Caco-2 (cell line): ENCODE results near the gene PUS7. TPM values are rescaled to one million over a fixed set of nuclear protein-coding genes. Genes with fewer than 3 reads are reported as not detected.
A peak's percentile ranks its signal among the peaks of the same experiment; 100 is the strongest.
"Not testable (repeated sequence)": the region's sequence is repeated elsewhere in the genome, so short reads cannot be mapped to it uniquely, and the experiment has no call there.

Experiments used
- BruUV-seq: library from RNA; stranded (reverse); fragments of 400-500 nt; replicated peaks from 2 replicates; lab custom pipeline; 2021; lab: Mats Ljungman, UMichigan
- CTCF ChIA-PET: fragments of 300-600 bp; sonication (Branson Sonifier 250); formaldehyde crosslinking; loops from one replicate; lab custom pipeline; 2022; ENCODE audit warnings: antibody characterized with exemption; lab: Charles Lee
- POLR2A ChIA-PET: fragments of 300-600 bp; sonication (Branson Sonifier 250); formaldehyde crosslinking; loops from one replicate; lab custom pipeline; 2022; ENCODE audit warnings: antibody characterized with exemption; lab: Charles Lee
- DNase-seq, 2 experiments: peaks; one replicate each; pipeline versions ENCODE4 v3.0.0 to v3.0.0-alpha.2; 2020 to 2022
- H3K27me3 ChIP-seq: replicated peaks from 2 replicates; pipeline ENCODE4 v1.6.0; 2011; ENCODE audit warnings: low read length; ENCODE audit not compliant: control insufficient read depth, insufficient read depth
- H3K36me3 ChIP-seq: 2 replicates; pipeline ENCODE4 v1.5.1; 2011; ENCODE audit warnings: low read length; ENCODE audit not compliant: control insufficient read depth, insufficient read depth
- H3K4me1 ChIP-seq: fragments of 250-450 bp; sonication (Bioruptor Pico); 2 replicates; pipeline ENCODE4 v1.5.1; 2020; ENCODE audit warnings: mild to moderate bottlenecking
- H3K4me3 ChIP-seq: 2 replicates; pipeline ENCODE4 v1.5.1; 2011; ENCODE audit warnings: low read depth, mild to moderate bottlenecking, control low read depth, low read length
- H3K9me3 ChIP-seq: fragments of 250-450 bp; sonication (Bioruptor Pico); 2 replicates; pipeline ENCODE4 v1.5.1; 2020; ENCODE audit warnings: mild to moderate bottlenecking, moderate library complexity
- H3K27ac Mint-ChIP-seq: one replicate; pipeline ENCODE4 v1.8.0; 2022; ENCODE audit warnings: mixed read lengths; ENCODE audit not compliant: unreplicated experiment
- H3K27me3 Mint-ChIP-seq: one replicate; pipeline ENCODE4 v1.8.0; 2022; ENCODE audit warnings: mixed read lengths; ENCODE audit not compliant: insufficient read depth, unreplicated experiment
- H3K36me3 Mint-ChIP-seq: one replicate; pipeline ENCODE4 v1.8.0; 2022; ENCODE audit warnings: mild to moderate bottlenecking, mixed read lengths; ENCODE audit not compliant: insufficient read depth, unreplicated experiment
- H3K4me1 Mint-ChIP-seq: one replicate; pipeline ENCODE4 v1.8.0; 2022; ENCODE audit warnings: low read depth, mixed read lengths; ENCODE audit not compliant: unreplicated experiment
- H3K4me3 Mint-ChIP-seq: one replicate; pipeline ENCODE4 v1.8.0; 2022; ENCODE audit warnings: mild to moderate bottlenecking, moderate library complexity, mixed read lengths; ENCODE audit not compliant: unreplicated experiment
- H3K9me3 Mint-ChIP-seq: one replicate; pipeline ENCODE4 v1.8.0; 2022; ENCODE audit warnings: mixed read lengths; ENCODE audit not compliant: unreplicated experiment
- CTCF ChIP-seq, 2 experiments: fragments of 200-600 bp in 1 of 2; IDR thresholded peaks; 1 replicate in 1 of 2; 2 replicates in 1 of 2; pipeline versions ENCODE4 v1.5.1 to v1.8.0; 2011 to 2022; ENCODE audit warnings: antibody characterized with exemption in 1 of 2, control low read depth in 1 of 2, inconsistent platforms in 1 of 2, low read depth in 1 of 2, low read length in 1 of 2, mild to moderate bottlenecking in 1 of 2, moderate library complexity in 1 of 2; ENCODE audit not compliant: insufficient read depth in 1 of 2, severe bottlenecking in 1 of 2, unreplicated experiment in 1 of 2
- intact Hi-C: fragments of 100-400 bp; cut with micrococcal nuclease; formaldehyde crosslinking; loops from one replicate; pipeline ENCODE4 v1.10.0; 2022; ENCODE audit not compliant: unreplicated experiment
- total RNA-seq: library from RNA; stranded (reverse); gene quantifications from 2 replicates; pipeline ENCODE4 v1.2.3, GENCODE V29; 2022

PUS7 gene
- total RNA-seq, 1 experiment from 2014 or later, result 36.3 TPM

- CTCF ChIA-PET, result interaction anchor here (0.6 kb wide), 1 partner anchor 10 kb away, joined by 4 read pairs; no protein-coding TSS in a partner anchor
- H3K4me1 Mint-ChIP-seq, result peaks cover 8% of the 10 kb centered on the region
- intact Hi-C loops, result loop anchor here (5.0 kb wide), 1 partner anchor 479 kb away; no protein-coding TSS in a partner anchor
These were observed 899 bp downstream of the PUS7 start for GRCh38 chr7:105521027-105521716.

GRCh38 chr7:105520620-105521019 lies 1.5 kb downstream of the PUS7 start:
- H3K27ac Mint-ChIP-seq, H3K9me3 Mint-ChIP-seq, H3K4me1 ChIP-seq, DNase-seq, H3K27me3 ChIP-seq, CTCF ChIA-PET, H3K27me3 Mint-ChIP-seq, H3K9me3 ChIP-seq, H3K36me3 ChIP-seq, H3K4me1 Mint-ChIP-seq: not testable (repeated sequence)
- BruUV-seq, result TSS peak; percentile 53
- POLR2A ChIA-PET, result interaction anchor here (2.3 kb wide), 1 partner anchor 11 kb away, joined by 8 read pairs; the partner anchor contains the start of gene RINT1
- H3K4me3 ChIP-seq, result peak overlapping the region; percentile 97
- H3K4me3 Mint-ChIP-seq, result peak overlapping the region; percentile 92
- intact Hi-C loops, result loop anchor here (5.0 kb wide), 1 partner anchor 478 kb away; no protein-coding TSS in a partner anchor
- H3K36me3 Mint-ChIP-seq, result peaks cover 33% of the 10 kb centered on the region

More at GRCh38 chr7:105521027-105521716, 899 bp downstream of the PUS7 start:
- POLR2A ChIA-PET, result interaction anchor here (2.3 kb wide), 1 partner anchor 11 kb away, joined by 8 read pairs; the partner anchor contains the start of gene RINT1
- 0 out of 2 replicates have a peak, but pooled peaks cover 9% of the 10 kb centered on the region for H3K4me1 ChIP-seq
- TF ChIP-seq CTCF (IDR thresholded peaks at IDR 0.05; ENCODE audit: insufficient read depth in 1 of 2, low read depth in 1 of 2, low read length in 1 of 2, severe bottlenecking in 1 of 2, unreplicated experiment in 1 of 2), result no peak
- H3K36me3 ChIP-seq, result peaks cover 2% of the 10 kb centered on the region
- no peaks in the 10 kb centered on the region for H3K9me3 ChIP-seq
- H3K27me3 ChIP-seq, result no peaks in the 10 kb centered on the region
- peak overlapping the region; percentile 94 for H3K27ac Mint-ChIP-seq
- peak; percentile 67 to 71 for DNase-seq
- H3K4me3 Mint-ChIP-seq, result peak overlapping the region; percentile 92
- H3K4me3 ChIP-seq, result peak overlapping the region; percentile 97
- no TSS peak for BruUV-seq
- peaks cover 33% of the 10 kb centered on the region for H3K36me3 Mint-ChIP-seq
- H3K9me3 Mint-ChIP-seq, result peaks cover 7% of the 10 kb centered on the region
- H3K27me3 Mint-ChIP-seq, result no peaks in the 10 kb centered on the region

GRCh38 chr7:105519353-105519752 lies 2.7 kb downstream of the PUS7 start:
- Mint-ChIP-seq H3K27ac (peak overlapping the region; percentile 75), H3K4me1 (peaks cover 8% of the 10 kb centered on the region), H3K4me3 (peak overlapping the region; percentile 92), H3K9me3 (no peaks in the 10 kb centered on the region), H3K36me3 (peaks cover 44% of the 10 kb centered on the region), H3K27me3 (no peaks in the 10 kb centered on the region)
- peaks cover 2% of the 10 kb centered on the region for H3K36me3 ChIP-seq
- ChIA-PET CTCF (interaction anchor here (0.6 kb wide), 1 partner anchor 598 kb away, joined by 6 read pairs; no protein-coding TSS in a partner anchor), POLR2A (no interaction called here)
- no peak overlapping the region for H3K4me3 ChIP-seq
- no TSS peak for BruUV-seq
- H3K27me3 ChIP-seq, result no peaks in the 10 kb centered on the region
- H3K9me3 ChIP-seq, result no peaks in the 10 kb centered on the region
- TF ChIP-seq CTCF (IDR thresholded peaks at IDR 0.05; ENCODE audit: insufficient read depth in 1 of 2, low read depth in 1 of 2, low read length in 1 of 2, severe bottlenecking in 1 of 2, unreplicated experiment in 1 of 2), result no peak
- 0 out of 2 replicates have a peak, but pooled peaks cover 9% of the 10 kb centered on the region for H3K4me1 ChIP-seq
- intact Hi-C loops, result no loop called here
- no peak for DNase-seq

- peaks cover 19% of the 10 kb centered on the region for H3K4me1 Mint-ChIP-seq
- H3K27me3 ChIP-seq, H3K4me3 Mint-ChIP-seq, DNase-seq, H3K4me1 ChIP-seq, POLR2A ChIA-PET, H3K36me3 ChIP-seq, H3K9me3 ChIP-seq, BruUV-seq, intact Hi-C loops, CTCF ChIA-PET, H3K9me3 Mint-ChIP-seq, H3K4me3 ChIP-seq, H3K27me3 Mint-ChIP-seq, H3K27ac Mint-ChIP-seq: not testable (repeated sequence)
- peaks cover 65% of the 10 kb centered on the region for H3K36me3 Mint-ChIP-seq
These were observed 6.5 kb downstream of the PUS7 start for GRCh38 chr7:105515610-105516009.
